ENCODE results near the gene C11orf97. TPM values are rescaled to one million over a fixed set of nuclear protein-coding genes. Genes with fewer than 3 reads are reported as not detected.

Gene C11orf97
- total and polyA plus RNA-seq, 2 of the 13 experiments (the other 11 are each of a cell fraction or from before 2014, with no cell fraction given), result 0.35 TPM; not detected in 1

DNA sequence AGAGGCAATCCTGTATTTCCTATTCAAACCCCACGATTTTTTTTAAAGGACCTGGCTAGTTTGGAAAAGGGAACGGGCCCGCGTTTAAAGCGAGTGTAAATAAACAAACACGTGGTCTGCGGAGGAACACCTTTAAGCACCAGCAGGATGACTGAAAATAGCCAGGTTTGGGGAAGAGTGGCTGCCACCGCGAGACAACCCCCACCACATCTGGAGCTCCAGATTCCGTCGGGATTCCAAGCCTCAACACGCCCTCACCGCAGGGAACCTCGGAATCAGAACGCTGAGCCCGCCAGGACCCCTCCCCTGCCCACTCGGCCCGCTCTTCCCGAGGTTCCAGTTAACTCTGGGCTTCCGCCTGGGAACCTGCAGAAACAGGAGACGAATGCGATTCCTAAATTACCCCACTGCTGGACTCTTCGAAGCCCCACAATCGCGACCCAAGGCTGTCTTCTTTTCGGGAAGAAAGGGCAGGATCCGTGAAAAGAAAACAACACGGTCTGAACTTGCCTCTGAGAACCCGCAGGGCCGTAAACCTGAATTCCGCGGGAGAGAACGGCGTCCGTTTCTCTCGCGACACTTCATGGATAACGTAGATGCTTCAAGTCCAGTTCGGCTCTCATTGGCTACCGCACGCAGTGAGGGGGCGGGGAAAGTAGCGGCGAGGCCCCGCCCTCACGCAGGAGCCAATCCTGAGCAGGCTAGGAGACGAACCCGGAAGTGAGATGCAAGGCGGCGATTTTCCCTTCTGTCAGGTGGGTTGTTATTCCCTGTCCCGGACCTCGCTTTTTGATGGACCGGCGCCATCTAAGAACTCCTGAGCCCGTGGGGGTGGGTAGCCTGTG lies 18.8 kb upstream of the C11orf97 start, which contains the start of the genes ANKRD49 and MRE11 (continued):
- TF ChIP-seq, protein P1, sequence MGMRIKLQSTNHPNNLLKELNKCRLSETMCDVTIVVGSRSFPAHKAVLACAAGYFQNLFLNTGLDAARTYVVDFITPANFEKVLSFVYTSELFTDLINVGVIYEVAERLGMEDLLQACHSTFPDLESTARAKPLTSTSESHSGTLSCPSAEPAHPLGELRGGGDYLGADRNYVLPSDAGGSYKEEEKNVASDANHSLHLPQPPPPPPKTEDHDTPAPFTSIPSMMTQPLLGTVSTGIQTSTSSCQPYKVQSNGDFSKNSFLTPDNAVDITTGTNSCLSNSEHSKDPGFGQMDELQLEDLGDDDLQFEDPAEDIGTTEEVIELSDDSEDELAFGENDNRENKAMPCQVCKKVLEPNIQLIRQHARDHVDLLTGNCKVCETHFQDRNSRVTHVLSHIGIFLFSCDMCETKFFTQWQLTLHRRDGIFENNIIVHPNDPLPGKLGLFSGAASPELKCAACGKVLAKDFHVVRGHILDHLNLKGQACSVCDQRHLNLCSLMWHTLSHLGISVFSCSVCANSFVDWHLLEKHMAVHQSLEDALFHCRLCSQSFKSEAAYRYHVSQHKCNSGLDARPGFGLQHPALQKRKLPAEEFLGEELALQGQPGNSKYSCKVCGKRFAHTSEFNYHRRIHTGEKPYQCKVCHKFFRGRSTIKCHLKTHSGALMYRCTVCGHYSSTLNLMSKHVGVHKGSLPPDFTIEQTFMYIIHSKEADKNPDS (CRISPR knock-in tag; IDR thresholded peaks at IDR 0.05), result no peak
- no peak for TF ChIP-seq FLYWCH1 (CRISPR knock-in tag; IDR thresholded peaks at IDR 0.05)
- no peak for TF ChIP-seq FOXM1 (CRISPR knock-in tag; IDR thresholded peaks at IDR 0.05)
- TF ChIP-seq JDP2 (CRISPR knock-in tag; IDR thresholded peaks at IDR 0.05; ENCODE audit: borderline replicate concordance), result no peak
- no peak for TF ChIP-seq MED1 (CRISPR knock-in tag; IDR thresholded peaks at IDR 0.05)
- TF ChIP-seq, protein P2, sequence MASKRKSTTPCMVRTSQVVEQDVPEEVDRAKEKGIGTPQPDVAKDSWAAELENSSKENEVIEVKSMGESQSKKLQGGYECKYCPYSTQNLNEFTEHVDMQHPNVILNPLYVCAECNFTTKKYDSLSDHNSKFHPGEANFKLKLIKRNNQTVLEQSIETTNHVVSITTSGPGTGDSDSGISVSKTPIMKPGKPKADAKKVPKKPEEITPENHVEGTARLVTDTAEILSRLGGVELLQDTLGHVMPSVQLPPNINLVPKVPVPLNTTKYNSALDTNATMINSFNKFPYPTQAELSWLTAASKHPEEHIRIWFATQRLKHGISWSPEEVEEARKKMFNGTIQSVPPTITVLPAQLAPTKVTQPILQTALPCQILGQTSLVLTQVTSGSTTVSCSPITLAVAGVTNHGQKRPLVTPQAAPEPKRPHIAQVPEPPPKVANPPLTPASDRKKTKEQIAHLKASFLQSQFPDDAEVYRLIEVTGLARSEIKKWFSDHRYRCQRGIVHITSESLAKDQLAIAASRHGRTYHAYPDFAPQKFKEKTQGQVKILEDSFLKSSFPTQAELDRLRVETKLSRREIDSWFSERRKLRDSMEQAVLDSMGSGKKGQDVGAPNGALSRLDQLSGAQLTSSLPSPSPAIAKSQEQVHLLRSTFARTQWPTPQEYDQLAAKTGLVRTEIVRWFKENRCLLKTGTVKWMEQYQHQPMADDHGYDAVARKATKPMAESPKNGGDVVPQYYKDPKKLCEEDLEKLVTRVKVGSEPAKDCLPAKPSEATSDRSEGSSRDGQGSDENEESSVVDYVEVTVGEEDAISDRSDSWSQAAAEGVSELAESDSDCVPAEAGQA (IDR thresholded peaks at IDR 0.05; ENCODE audit: low read depth), result no peak
- TF ChIP-seq, protein P2 (CRISPR knock-in tag; IDR thresholded peaks at IDR 0.05; ENCODE audit: borderline replicate concordance), result no peak
- TF ChIP-seq POLR2AphosphoS5 (IDR thresholded peaks at IDR 0.05; ENCODE audit: low read depth, low read length), result peak; percentile 77
- TF ChIP-seq ZNF546 (CRISPR knock-in tag; conservative IDR thresholded peaks at IDR 0.05), result 0 out of 2 replicates have a peak, but pooled peaks have one; percentile 57
- peak; percentile 97 for TF ChIP-seq ELF1 (CRISPR knock-in tag; IDR thresholded peaks at IDR 0.05)
- no peak for TF ChIP-seq ZNF24 (IDR thresholded peaks at IDR 0.05)
- TF ChIP-seq, protein P3, sequence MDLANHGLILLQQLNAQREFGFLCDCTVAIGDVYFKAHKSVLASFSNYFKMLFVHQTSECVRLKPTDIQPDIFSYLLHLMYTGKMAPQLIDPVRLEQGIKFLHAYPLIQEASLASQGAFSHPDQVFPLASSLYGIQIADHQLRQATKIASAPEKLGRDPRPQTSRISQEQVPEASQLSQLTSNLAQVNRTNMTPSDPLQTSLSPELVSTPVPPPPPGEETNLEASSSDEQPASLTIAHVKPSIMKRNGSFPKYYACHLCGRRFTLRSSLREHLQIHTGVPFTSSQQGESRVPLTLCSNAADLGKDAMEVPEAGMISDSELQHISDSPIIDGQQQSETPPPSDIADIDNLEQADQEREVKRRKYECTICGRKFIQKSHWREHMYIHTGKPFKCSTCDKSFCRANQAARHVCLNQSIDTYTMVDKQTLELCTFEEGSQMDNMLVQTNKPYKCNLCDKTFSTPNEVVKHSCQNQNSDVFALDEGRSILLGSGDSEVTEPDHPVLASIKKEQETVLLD (CRISPR knock-in tag; IDR thresholded peaks at IDR 0.05; ENCODE audit: low read depth), result no peak
- TF ChIP-seq ZNF335 (CRISPR knock-in tag; IDR thresholded peaks at IDR 0.05), result no peak
- no peak for TF ChIP-seq WIZ (CRISPR knock-in tag; IDR thresholded peaks at IDR 0.05)
- TF ChIP-seq, protein P4, sequence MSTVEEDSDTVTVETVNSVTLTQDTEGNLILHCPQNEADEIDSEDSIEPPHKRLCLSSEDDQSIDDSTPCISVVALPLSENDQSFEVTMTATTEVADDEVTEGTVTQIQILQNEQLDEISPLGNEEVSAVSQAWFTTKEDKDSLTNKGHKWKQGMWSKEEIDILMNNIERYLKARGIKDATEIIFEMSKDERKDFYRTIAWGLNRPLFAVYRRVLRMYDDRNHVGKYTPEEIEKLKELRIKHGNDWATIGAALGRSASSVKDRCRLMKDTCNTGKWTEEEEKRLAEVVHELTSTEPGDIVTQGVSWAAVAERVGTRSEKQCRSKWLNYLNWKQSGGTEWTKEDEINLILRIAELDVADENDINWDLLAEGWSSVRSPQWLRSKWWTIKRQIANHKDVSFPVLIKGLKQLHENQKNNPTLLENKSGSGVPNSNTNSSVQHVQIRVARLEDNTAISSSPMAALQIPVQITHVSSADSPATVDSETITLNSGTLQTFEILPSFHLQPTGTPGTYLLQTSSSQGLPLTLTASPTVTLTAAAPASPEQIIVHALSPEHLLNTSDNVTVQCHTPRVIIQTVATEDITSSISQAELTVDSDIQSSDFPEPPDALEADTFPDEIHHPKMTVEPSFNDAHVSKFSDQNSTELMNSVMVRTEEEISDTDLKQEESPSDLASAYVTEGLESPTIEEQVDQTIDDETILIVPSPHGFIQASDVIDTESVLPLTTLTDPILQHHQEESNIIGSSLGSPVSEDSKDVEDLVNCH (CRISPR knock-in tag; IDR thresholded peaks at IDR 0.05), result no peak
- TF ChIP-seq, protein P5, sequence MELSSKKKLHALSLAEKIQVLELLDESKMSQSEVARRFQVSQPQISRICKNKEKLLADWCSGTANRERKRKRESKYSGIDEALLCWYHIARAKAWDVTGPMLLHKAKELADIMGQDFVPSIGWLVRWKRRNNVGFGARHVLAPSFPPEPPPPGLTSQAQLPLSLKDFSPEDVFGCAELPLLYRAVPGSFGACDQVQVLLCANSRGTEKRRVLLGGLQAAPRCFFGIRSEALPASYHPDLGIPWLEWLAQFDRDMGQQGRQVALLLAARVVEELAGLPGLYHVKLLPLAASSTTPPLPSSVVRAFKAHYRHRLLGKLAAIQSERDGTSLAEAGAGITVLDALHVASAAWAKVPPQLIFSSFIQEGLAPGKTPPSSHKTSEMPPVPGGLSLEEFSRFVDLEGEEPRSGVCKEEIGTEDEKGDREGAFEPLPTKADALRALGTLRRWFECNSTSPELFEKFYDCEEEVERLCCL (CRISPR knock-in tag; IDR thresholded peaks at IDR 0.05; ENCODE audit: borderline replicate concordance), result 0 out of 2 replicates have a peak, but pooled peaks have one; percentile 45

Measured in HepG2 (cell line).